ENCODE measurements around the gene DUSP8. TPM values are rescaled to one million over a fixed set of nuclear protein-coding genes. Genes with fewer than 3 reads are reported as not detected.
"Not testable (repeated sequence)": the region's sequence is repeated elsewhere in the genome, so short reads cannot be mapped to it uniquely, and the experiment has no call there.

The DUSP8 gene, protein sequence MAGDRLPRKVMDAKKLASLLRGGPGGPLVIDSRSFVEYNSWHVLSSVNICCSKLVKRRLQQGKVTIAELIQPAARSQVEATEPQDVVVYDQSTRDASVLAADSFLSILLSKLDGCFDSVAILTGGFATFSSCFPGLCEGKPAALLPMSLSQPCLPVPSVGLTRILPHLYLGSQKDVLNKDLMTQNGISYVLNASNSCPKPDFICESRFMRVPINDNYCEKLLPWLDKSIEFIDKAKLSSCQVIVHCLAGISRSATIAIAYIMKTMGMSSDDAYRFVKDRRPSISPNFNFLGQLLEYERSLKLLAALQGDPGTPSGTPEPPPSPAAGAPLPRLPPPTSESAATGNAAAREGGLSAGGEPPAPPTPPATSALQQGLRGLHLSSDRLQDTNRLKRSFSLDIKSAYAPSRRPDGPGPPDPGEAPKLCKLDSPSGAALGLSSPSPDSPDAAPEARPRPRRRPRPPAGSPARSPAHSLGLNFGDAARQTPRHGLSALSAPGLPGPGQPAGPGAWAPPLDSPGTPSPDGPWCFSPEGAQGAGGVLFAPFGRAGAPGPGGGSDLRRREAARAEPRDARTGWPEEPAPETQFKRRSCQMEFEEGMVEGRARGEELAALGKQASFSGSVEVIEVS
- polyA plus RNA-seq (2014; cell fraction: cytosol; rRNA removed) = 3.7 and 8.8 TPM in 2 replicates
- 4.9 and 6.9 TPM in 2 replicates for polyA plus RNA-seq (2014; cell fraction: nucleus; rRNA removed)

DNA sequence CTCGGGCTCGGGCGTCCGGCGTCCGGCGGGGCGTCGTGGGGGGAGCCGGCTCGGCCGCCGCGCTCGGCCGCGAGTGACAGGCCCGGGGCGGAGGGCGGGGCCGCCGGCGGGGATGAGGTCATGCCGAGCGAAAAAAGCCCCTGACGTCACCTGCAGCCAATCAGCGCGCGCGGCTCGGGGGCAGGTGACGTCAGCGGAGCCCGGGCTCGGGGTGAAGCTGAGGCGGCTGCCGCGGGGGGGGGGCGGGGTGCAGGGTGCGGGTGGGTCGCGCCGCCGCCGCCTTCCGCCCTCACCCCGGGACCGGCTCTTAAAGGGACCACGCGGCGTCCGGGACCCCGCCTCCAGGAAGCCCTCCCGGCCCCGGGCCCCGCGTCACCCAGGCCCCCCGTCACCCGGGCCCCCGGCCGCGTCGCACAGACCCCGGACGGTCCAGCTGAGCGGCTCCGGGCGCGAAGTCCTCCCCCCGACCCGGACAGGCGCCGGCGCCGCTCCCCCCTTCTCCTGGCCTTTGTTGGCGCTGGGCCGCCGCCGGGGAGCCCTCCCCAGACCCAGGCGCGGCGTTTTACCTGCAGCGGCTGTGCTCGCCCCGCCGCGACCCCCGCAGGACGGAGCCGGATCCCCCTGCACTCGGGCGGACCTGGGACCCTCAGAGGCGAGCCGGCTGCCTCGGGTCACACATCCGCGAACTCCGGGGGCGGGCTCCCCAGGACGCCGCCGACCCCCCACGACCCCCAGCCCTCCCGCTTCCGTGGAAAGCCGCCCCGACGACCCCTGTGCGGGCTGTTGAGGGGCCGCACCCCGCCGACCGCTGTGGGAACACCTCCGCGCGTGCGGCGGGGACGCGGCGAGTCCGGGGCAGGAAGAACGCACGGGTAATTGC lies at the start of gene DUSP8:
Gene DUSP8 (minus strand): TSS at position 75 of the 880 bp plus-strand sequence. CDS start 6,445 bp downstream, outside the sequence.
- DNase-seq (ENCODE audit: low spot score) = peak; percentile 76

DNA sequence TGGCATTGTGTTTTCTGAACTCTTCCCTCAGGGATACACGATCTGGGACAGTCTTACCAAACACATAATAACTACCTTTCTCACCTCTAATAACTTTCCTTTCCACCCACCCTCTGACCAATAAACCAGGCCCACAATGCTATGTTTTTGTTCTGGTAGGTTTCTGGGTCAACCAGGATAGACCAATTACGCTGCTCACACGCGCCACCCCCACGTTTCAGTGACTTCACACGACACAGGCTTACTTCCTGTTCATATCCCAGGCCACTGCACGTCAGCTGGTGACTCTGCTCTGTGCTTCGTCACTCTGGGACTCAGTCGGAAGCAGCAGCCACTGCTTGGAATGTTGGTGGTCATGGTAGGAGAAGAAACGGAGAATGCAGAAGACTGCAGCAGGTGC lies 47.4 kb upstream of the DUSP8 start:
- no peak for DNase-seq (ENCODE audit: low spot score)

DNA sequence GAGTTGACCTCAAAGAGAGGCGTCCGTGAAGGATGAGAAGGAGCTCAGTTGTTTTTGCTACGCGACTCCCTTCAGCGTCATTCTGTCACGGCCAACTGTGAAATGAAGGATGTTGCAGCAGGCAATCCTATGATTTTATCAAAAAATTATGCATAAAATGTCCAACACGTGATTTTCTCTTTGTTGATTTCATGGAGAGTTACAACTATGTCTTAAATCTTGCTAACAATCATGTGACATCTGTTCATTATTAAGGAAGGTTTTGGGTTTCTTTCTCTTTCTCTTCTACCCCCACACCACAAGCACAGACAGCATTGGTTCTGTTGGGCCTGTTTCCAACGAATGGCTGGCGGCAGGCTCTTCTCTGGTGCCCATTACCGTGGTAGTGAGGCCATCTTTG lies 46.2 kb upstream of the DUSP8 start:
- DNase-seq (ENCODE audit: low spot score) = no peak

DNA sequence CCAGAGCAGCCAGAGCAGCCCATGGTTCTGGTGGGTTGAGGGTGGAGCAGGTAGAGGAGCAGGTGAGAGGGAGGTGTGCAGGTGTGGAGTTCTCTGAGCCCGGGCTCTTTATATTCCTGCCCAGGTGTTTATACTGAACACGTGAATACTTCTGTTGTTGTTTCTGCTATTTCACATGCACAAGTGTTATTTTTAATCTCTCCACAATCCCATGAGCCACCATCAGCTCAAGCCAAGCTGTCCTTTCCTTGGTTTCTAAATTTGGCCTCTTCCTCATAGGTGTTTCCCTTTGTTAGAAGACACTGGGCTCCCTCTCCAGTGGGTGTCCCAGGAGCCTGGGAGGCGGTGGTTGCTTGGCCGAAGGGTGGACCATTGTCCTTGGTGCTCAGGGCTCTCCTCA lies 36.3 kb upstream of the DUSP8 start, which contains the start of gene KRTAP5-3:
Gene KRTAP5-3 (minus strand): TSS at position 101 of the 400 bp plus-strand sequence. CDS start 78 bp downstream, at position 23.
- no peak for DNase-seq (ENCODE audit: low spot score)

DNA sequence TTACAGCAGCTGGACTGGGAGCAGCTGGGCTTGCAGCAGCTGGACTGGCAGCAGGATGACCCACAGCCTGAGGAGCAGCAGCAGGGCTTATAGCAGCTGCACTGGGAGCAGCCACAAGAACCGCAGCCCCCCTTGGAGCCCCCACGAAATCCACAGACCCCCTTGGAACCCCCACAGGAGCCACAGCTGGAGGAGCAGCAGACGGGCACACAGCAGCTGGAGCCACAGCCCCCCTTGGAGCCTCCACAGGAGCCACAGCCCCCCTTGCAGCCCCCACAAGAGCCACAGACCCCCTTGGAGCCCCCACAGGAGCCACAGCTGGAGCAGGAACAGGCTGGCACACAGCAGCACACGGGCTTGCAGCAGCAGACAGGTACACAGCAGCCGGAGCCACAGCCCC lies 35.8 kb upstream of the DUSP8 start:
- DNase-seq (ENCODE audit: low spot score) = not testable (repeated sequence)

DNA sequence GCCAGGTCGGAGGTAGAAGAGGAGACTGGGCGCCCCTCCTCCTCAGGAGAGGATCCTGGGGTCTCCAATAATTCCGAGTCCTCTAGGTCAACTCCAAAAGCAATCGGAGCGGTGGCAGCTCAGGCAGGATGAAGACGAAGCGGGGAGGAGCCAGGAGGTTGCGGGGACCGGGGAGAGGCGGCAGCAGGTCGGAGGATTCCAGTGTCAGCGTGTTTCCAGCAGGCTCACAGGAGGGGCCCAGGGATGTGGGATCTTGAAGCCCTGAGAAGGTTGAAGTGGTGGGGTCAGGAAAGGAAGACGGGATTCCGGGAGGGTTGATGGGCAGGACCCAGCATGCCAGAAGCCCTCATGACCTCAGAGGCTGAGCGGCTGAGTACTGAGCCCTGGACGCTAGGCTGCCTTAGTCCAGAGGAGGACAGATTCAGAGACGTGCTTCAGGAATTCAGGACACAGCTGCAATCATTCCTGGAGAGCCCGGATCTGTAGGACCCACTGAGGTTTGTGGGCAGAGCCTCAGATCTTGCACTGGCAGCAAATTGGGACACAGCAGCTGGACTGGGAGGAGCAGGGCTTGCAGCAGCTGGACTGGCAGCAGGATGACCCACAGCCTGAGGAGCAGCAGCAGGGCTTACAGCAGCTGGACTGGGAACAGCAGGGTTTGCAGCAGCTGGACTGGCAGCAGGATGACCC lies 35.2 kb upstream of the DUSP8 start:
- DNase-seq (ENCODE audit: low spot score) = not testable (repeated sequence)

DNA sequence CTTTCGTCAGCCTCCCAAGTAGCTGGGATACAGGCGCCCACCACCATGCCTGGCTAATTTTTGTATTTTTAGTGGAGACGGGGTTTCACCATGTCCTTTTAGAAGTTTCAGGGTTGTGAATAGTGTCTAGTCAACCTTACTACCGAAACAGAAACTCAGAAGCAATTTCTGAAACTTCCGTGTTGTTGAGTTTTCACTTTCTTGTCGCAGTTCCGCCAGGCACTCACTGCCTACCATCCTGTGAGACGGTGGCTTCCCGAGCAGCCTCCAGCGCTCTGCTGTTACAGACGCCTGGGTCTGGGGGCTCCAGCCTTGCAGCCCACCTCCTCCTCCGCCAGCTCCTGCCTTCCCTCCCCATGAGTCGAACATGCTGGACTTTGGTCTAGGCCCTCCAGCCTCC lies 33.9 kb upstream of the DUSP8 start:
- not testable (repeated sequence) for DNase-seq (ENCODE audit: low spot score)

DNA sequence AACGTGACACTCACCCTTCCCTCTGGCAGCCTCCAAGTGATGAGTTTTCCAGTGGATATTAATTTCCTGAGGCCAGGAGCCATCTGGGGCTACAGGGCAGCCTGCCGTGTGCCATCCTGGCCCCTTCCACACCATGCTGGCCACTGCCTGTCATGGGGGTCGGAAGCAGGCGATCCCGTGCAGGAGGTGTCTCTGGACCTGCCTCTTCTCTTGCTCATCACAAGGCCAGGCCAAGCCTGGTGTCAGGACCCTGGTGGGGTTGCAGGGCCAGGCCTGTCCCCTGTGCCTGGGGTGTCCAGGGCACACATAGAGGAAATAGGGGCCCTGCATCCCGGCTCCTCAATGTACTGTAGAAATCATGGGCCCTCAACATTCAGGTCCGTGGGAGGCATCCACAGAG lies 32.6 kb upstream of the DUSP8 start:
- DNase-seq (ENCODE audit: low spot score) = no peak

DNA sequence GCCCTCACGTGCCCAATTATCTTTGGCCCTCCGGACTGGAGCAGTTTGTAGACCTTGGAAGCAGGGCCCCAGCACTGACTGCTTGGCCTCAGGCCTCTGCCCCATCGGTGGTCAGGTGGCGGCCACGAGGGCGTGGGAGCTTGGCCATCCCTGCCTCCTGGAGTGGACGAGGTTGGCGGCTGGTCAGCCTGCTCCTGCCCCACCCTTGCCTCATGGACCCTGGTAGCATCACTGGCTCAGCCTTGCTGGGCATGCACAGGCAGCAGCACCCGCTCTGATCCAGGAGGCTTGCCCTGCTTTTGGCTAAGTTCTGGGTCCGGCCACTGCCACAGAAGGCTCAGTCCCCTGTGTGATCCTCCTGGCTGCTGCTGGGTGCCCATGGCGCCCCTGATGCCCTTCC lies 32.1 kb upstream of the DUSP8 start:
- no peak for DNase-seq (ENCODE audit: low spot score)

DNA sequence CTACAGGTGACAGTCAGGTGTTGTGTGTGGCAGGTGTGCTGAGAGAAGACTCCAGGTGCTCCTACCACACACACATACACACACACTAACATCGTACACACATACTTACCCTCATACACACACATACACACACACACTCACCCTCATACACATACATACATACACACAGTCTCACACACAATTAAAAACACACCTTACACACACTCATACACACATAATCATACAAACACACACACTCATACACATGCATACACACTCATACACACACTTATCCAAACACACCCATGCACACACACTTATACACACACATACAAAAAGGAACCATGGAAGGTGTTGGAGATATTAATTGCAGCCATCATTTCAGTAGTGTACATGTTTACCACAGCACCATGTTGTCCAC lies 31.6 kb upstream of the DUSP8 start:
- no peak for DNase-seq (ENCODE audit: low spot score)

DNA sequence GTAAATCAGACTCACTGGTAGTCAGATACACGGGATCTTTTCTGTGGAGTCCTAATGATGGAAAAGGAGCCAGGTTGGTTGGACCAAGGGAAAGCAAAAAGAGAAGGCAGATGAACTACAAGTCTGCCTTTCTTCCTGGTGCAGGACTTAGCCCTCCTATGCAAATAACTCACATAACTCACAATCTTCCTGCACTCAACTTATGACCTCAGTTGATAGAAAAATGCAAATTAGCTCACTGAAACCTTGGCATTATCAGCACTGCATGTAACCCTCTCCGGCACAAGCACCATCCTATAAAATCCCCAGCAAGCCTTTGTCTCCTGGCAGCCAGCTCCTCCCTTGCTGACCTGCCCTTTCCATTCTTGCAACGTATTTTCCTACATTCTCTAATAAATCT lies 29.6 kb upstream of the DUSP8 start:
- DNase-seq (ENCODE audit: low spot score) = not testable (repeated sequence)

DNA sequence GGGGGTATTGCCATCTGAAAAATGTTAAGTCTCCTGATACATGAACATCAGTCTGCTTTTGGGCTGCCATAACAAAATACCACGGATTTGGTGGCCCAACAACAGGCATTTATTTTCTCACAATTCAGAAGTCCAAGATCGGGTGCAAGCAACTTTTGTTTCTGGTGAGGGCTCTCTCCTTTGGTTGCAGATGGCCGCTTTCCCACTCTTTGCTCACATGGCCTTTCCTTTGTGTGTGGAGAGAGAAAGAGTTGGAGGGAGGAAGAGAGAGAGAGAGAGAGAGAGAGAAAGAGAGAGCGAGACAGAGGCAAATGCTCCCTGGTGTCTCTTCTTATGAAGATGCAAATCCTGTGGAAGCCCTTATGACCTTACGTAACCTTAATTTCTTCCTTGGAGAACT lies 28.6 kb upstream of the DUSP8 start:
- DNase-seq (ENCODE audit: low spot score) = no peak

DNA sequence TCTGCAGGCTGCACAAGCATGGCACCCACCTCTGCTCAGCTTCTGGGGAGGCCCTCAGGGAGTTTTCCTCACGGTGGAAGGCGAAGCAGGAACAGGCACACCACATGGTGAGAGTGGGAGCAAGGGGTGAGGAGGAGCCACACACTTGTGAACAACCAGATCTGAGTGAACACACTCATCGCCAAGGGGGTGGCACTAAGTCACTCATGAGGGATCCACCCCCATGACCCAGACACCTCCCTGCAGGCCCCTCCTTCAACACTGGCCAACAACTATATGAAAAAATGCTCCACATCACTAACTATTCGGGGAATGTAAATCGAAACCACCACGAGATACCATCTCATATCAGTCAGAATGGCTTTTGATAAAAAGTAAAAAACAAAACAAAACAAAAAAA lies 26.7 kb upstream of the DUSP8 start:
- no peak for DNase-seq (ENCODE audit: low spot score)

DNA sequence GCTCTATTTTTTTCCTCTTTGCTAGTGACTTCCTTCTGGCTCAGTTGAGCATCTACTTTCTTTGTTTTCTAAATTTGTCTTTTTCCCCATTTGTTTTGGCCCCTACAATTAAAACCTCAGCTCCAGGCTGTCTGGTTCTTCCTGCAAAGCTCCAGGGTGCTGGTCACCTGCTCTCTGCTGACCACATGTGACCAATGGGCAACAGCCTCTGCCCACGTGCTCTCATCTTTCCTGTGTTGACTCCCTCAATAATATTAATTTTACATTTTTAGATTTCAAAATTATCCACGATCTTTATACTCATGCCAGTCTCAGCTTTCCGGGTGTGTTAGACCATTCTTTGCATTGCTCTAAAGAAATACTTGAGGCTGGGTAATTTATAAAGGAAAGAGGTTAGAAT lies 26.3 kb upstream of the DUSP8 start:
- DNase-seq (ENCODE audit: low spot score) = not testable (repeated sequence)

DNA sequence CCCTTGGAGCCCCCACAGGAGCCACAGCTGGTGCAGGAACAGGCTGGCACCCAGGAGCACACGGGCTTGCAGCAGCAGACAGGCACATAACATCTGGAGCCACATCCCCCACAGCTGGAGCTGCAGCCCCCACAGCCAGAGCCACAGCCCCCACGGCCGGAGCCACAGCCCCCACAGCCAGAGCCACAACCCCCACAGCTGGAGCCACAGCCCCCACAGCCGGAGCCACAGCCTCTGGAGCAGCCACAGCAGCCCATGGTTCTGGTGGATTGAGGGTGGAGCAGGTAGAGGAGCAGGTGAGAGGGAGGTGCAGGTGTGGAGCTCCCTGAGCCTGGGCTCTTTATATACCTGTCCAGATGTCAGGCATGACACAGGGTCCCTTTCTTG lies 25.9 kb upstream of the DUSP8 start, which contains the start of gene KRTAP5-2:
Gene KRTAP5-2 (minus strand): TSS at position 301 of the 387 bp plus-strand sequence. CDS start 44 bp downstream, at position 257.
- DNase-seq (ENCODE audit: low spot score) = no peak

DNA sequence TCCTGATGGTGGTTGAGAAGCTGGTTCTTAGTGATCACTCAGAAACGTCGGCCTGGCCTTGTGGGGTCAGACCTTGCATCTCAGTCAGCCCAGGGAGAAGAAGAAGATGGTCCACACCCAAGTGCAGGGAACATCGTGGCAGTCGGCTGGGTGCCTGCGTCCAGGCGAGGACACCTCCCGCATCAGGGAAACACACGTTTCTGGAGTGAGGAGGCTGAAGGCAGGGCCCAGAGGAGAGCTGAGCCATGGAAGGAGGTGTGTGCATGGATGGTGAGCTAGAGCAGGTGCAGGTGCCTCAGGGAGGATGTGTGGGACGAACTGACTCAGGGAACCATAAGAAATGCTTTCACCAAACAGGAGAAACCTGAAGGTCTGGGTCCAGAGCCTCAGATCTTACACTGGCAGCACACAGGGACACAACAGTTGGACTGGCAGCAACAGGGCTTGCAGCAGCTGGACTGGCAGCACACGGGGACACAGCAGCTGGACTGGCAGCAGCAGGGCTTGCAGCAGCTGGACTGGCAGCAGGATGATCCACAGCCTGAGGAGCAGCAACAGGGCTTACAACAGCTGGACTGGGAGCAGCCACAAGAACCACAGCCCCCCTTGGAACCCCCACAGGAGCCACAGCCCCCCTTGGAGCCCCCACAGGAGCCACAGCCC lies 25.4 kb upstream of the DUSP8 start:
- no peak for DNase-seq (ENCODE audit: low spot score)

DNA sequence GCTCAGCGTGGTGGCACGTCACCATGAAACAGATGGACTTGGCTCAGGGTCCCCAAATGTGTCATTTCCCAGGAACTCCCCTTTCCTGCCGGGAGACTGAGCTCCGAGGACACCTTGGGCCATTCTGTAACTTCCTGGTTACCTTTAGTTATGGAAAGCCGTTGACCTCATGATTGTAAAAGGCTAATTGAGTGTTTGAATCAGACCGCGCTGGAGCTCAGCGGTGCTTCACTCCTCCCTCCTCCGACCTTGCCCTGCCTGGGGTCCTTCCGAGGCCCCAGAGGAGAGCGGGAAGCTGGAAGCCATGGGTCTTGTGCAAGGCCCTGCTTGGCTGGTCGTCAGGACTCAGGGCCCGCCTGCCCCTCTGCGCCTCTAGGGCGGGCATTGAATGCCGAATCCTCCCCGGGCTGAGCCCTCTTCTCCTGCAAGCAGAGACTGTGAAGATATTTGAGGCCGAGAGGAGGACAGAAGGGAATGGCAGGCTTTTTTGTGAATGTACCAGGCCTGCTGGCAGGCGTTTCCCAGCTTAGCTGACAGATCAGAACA lies 24.6 kb upstream of the DUSP8 start:
- not testable (repeated sequence) for DNase-seq (ENCODE audit: low spot score)

DNA sequence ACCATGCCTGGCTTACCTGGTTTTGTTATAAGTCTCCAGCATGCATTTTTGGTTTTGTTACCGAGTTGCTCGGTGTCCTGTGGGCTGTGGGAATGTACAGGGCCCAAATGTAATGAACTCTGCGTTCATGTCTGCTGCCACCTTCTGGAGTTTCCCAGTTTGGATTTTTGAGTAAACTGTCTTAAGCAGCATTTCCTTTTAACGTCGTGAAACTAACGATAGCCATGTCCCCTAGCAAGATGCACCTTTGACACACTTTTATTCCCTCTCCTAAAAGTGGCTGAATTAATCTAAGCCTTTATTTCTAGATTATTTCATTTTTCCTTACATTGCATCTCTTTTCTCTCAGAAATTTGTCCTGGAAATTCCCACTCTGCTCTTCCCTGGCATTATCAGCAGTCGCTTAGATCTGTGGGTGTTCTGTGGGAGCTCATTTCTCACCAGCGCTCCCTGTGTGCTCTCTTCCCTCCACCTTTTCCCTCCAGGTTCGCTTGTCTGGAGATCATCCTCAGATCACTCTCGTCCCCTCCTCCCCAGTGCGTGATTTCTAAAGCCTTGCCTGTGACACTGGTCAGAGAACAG lies 24.0 kb upstream of the DUSP8 start:
- not testable (repeated sequence) for DNase-seq (ENCODE audit: low spot score)

DNA sequence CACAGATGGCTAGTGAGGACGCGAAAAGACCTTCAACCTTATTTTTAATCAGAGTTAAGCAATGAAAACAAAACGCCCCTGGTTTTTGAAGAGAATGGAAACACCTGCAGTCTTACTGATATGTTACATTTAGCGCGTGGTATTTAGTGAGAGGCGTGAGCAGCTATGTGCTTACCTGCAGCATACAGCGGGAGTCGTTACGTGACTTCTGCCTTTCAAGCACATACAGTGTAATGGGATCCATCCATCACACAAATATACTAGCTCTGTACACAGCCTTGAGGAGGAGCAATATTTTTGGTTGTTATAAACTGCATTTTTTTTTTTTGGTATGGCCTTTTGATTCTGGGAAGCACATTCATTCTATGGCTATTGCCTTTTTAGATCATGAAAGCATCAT lies 20.6 kb upstream of the DUSP8 start:
- no peak for DNase-seq (ENCODE audit: low spot score)

DNA sequence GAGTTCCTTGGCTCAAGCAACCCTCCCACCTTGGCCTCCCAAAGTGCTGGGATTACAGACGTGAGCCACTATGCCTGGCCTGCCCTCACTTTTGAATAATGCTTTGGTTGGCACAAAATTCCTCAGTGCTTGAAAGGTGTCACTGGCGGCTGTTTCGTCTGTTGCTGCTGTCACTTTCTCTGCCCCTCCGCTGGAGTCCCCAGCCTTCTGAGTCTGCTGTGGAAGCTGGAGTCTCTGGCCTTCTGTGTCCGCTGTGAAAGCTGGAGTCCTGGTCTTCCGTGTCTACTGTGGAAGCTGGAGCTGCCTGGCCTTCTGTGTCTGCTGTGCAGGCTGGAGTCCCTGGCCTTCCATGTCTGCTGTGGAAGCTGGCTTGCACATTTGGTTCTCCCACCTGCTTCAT lies 17.9 kb upstream of the DUSP8 start:
- no peak for DNase-seq (ENCODE audit: low spot score)
